GM12878 (cell line): Measurements from ENCODE around the gene LRP5. TPM values are rescaled to one million over a fixed set of nuclear protein-coding genes. Genes with fewer than 3 reads are reported as not detected.

ENCODE experiments used
- BCL11A ChIP-seq: IDR thresholded peaks from 2 replicates; pipeline ENCODE4 v1.6.1; 2011; ENCODE audit warnings: low read depth, low read length
- BCL3 ChIP-seq: IDR thresholded peaks from 2 replicates; pipeline ENCODE4 v1.6.1; 2011; ENCODE audit warnings: borderline replicate concordance, low read depth, mild to moderate bottlenecking, moderate library complexity, low read length; ENCODE audit not compliant: insufficient read depth, poor library complexity, severe bottlenecking
- CBFB ChIP-seq: IDR thresholded peaks from 2 replicates; pipeline ENCODE4 v1.6.1; 2016; ENCODE audit warnings: antibody characterized with exemption, low read depth
- CEBPZ ChIP-seq: fragments of 150-350 bp; IDR thresholded peaks from 2 replicates; pipeline ENCODE4 v1.6.1; 2016; ENCODE audit warnings: low read depth, low read length
- CREB1 ChIP-seq: IDR thresholded peaks from 2 replicates; pipeline ENCODE4 v1.6.1; 2012; ENCODE audit warnings: low read depth, mild to moderate bottlenecking, inconsistent platforms
- E2F4 ChIP-seq: IDR thresholded peaks from 2 replicates; pipeline ENCODE4 v1.6.1; 2012; ENCODE audit warnings: low read depth, low read length, improper control_type of control experiment
- IKZF1 ChIP-seq: fragments of 450-650 bp; conservative IDR thresholded peaks from 2 replicates; pipeline ENCODE4 v1.6.1; 2017; ENCODE audit warnings: antibody characterized with exemption, mild to moderate bottlenecking
- IRF4 ChIP-seq: IDR thresholded peaks from 2 replicates; pipeline ENCODE4 v1.6.1; 2011; ENCODE audit warnings: low read depth, low read length
- KLF5 ChIP-seq: fragments of 450-650 bp; IDR thresholded peaks from 2 replicates; pipeline ENCODE4 v1.6.1; 2014; ENCODE audit warnings: mild to moderate bottlenecking; ENCODE audit not compliant: partially characterized antibody
- MAX ChIP-seq: IDR thresholded peaks from 2 replicates; pipeline ENCODE4 v1.6.1; 2012; ENCODE audit warnings: low read depth, low read length, improper control_type of control experiment
- MEF2A ChIP-seq: IDR thresholded peaks from 2 replicates; pipeline ENCODE4 v1.6.1; 2011; ENCODE audit warnings: low read depth, mild to moderate bottlenecking, low read length, moderate library complexity; ENCODE audit not compliant: insufficient read depth
- MTA2 ChIP-seq: fragments of 450-650 bp; IDR thresholded peaks from 2 replicates; pipeline ENCODE4 v1.6.1; 2016; ENCODE audit warnings: low read depth, mild to moderate bottlenecking, moderate library complexity
- NR2C1 ChIP-seq: fragments of 450-650 bp; IDR thresholded peaks from 2 replicates; pipeline ENCODE4 v1.6.1; 2017; ENCODE audit warnings: antibody characterized with exemption, mild to moderate bottlenecking, moderate library complexity
- PML ChIP-seq: IDR thresholded peaks from 2 replicates; pipeline ENCODE4 v1.6.1; 2012; ENCODE audit warnings: low read length, inconsistent platforms
- SMAD1 ChIP-seq: fragments of 450-650 bp; IDR thresholded peaks from 2 replicates; pipeline ENCODE4 v1.6.1; 2018; ENCODE audit warnings: mild to moderate bottlenecking, low read depth; ENCODE audit not compliant: partially characterized antibody
- SPI1 ChIP-seq: IDR thresholded peaks from 2 replicates; pipeline ENCODE4 v1.6.1; 2011; ENCODE audit warnings: low read depth, mild to moderate bottlenecking, low read length, moderate library complexity, borderline replicate concordance; ENCODE audit not compliant: insufficient read depth
- SRF ChIP-seq, 2 experiments: IDR thresholded peaks; 2 replicates each; pipeline ENCODE4 v1.6.1; 2011; ENCODE audit warnings: low read depth in 2 of 2, low read length in 2 of 2, mild to moderate bottlenecking in 1 of 2, moderate library complexity in 1 of 2
- YY1 ChIP-seq: IDR thresholded peaks from 2 replicates; pipeline ENCODE4 v1.6.1; 2011; ENCODE audit warnings: low read depth, mild to moderate bottlenecking, low read length
- ZBTB33 ChIP-seq: fragments of 450-650 bp; IDR thresholded peaks from 2 replicates; pipeline ENCODE4 v1.6.1; 2017; ENCODE audit warnings: mild to moderate bottlenecking
- ZNF207 ChIP-seq: fragments of 450-650 bp; IDR thresholded peaks from 2 replicates; pipeline ENCODE4 v1.6.1; 2014; ENCODE audit warnings: antibody characterized with exemption, mild to moderate bottlenecking, borderline replicate concordance
- ZNF217 ChIP-seq: fragments of 450-650 bp; IDR thresholded peaks from 2 replicates; pipeline ENCODE4 v1.6.1; 2017; ENCODE audit warnings: antibody characterized with exemption, mild to moderate bottlenecking
- ZSCAN29 ChIP-seq: fragments of 450-650 bp; IDR thresholded peaks from 2 replicates; pipeline ENCODE4 v1.6.1; 2017; ENCODE audit warnings: mild to moderate bottlenecking, moderate library complexity
- polyA plus RNA-seq, 11 experiments: library from polyadenylated mRNA; depleted of rRNA in 4 of 11; unstranded in 6 of 11; stranded (reverse) in 5 of 11; fragments of >200 nt; fragmentation: Nextera tagmentation in 4 of 11; fragmentation: Illumina TruSeq in 1 of 11; extraction: Ambion mirVana in 4 of 11; extraction: Trizol in 1 of 11; gene quantifications; 1 replicate in 1 of 11; 2 replicates in 10 of 11; pipeline versions ENCODE4 v1.2.1 to v1.2.3, GENCODE V29; 2011 to 2016; ENCODE audit warnings: inconsistent platforms in 2 of 11, missing spikeins in 2 of 11, low read depth in 1 of 11
- total RNA-seq, 4 experiments: library from RNA; depleted of rRNA in 3 of 4; stranded (reverse); fragments of >200 nt in 3 of 4; fragmentation: Illumina TruSeq in 1 of 4; extraction: Trizol in 1 of 4; gene quantifications; 2 replicates each; pipeline versions ENCODE4 v1.2.1 to v1.2.3, GENCODE V29; 2013 to 2021

LRP5 gene
- total and polyA plus RNA-seq, 10 of the 15 experiments (the other 5 are each of a cell fraction or from before 2014, with no cell fraction given): 0.37 to 34.0 (median 6.6) TPM

GRCh38 chr11:68370211-68371111 lies 58.1 kb downstream of the LRP5 start (continued):
- no peak for TF ChIP-seq ZBTB33
- no peak for TF ChIP-seq PML
- TF ChIP-seq BCL11A: peak; percentile 86
- no peak for TF ChIP-seq ZSCAN29
- TF ChIP-seq NR2C1: no peak
- TF ChIP-seq ZNF207: no peak
- no peak for TF ChIP-seq CEBPZ
- TF ChIP-seq BCL3: no peak
- peak; percentile 76 for TF ChIP-seq CREB1
- TF ChIP-seq IRF4: peak; percentile 93
- TF ChIP-seq SRF (IDR thresholded peaks at IDR 0.05; ENCODE audit: low read depth in 2 of 2, low read length in 2 of 2): 0 out of 4 replicates have a peak, but pooled peaks of 1 of the 2 experiments have one; percentile 16
- no peak for TF ChIP-seq CBFB
- no peak for TF ChIP-seq ZNF217
- peak; percentile 88 for TF ChIP-seq MTA2
- TF ChIP-seq MEF2A: peak; percentile 60; the same call in 1 of the 2 replicates
- TF ChIP-seq IKZF1: peak; percentile 77
- TF ChIP-seq KLF5: no peak
- TF ChIP-seq SPI1: peak; percentile 98
- TF ChIP-seq MAX: peak; percentile 65; the same call in 1 of the 2 replicates
- TF ChIP-seq YY1: peak; percentile 66
- no peak for TF ChIP-seq SMAD1
- no peak for TF ChIP-seq E2F4
